Measurements from ENCODE around the gene SIRT2.

DNA sequence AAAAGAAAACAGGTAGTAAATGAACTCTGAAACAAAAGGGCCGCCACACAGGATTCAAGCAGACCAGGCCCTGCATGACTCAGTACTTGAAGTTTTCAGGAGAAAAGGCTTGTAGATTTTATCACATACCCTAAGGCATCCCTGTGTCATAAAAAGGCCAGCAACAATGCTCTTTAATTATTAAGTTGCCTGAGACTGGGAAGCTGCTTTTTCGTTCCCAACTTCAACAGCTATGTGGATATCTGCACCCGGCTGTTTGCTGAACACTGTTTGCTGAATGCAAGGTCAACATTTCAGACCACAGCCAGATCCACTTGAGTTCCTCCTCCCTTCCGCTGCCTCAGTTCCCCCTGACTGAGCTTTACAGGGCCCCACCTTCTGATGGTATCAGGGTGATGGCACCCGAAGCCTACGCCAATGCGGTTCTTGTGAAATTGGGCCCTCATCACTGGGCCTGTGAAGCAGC lies 61.7 kb downstream of the SIRT2 start:
- TF ChIP-seq, protein P1, sequence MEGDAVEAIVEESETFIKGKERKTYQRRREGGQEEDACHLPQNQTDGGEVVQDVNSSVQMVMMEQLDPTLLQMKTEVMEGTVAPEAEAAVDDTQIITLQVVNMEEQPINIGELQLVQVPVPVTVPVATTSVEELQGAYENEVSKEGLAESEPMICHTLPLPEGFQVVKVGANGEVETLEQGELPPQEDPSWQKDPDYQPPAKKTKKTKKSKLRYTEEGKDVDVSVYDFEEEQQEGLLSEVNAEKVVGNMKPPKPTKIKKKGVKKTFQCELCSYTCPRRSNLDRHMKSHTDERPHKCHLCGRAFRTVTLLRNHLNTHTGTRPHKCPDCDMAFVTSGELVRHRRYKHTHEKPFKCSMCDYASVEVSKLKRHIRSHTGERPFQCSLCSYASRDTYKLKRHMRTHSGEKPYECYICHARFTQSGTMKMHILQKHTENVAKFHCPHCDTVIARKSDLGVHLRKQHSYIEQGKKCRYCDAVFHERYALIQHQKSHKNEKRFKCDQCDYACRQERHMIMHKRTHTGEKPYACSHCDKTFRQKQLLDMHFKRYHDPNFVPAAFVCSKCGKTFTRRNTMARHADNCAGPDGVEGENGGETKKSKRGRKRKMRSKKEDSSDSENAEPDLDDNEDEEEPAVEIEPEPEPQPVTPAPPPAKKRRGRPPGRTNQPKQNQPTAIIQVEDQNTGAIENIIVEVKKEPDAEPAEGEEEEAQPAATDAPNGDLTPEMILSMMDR (IDR thresholded peaks at IDR 0.05 in 2 of 3, conservative IDR thresholded peaks at IDR 0.05 in 1 of 3; ENCODE audit: borderline replicate concordance in 1 of 3, insufficient read depth in 1 of 3, low read depth in 2 of 3, low read length in 2 of 3): no peak
- TF ChIP-seq POLR2A (IDR thresholded peaks at IDR 0.05; ENCODE audit: borderline replicate concordance, extremely low read depth, insufficient read depth, insufficient read length) (no peak), RAD21 (IDR thresholded peaks at IDR 0.05; ENCODE audit: low read depth) (no peak), POLR2AphosphoS5 (IDR thresholded peaks at IDR 0.05; ENCODE audit: low read depth, low read length) (no peak), EZH2phosphoT487 (IDR thresholded peaks at IDR 0.05; ENCODE audit: borderline replicate concordance) (no peak), EZH2 (IDR thresholded peaks at IDR 0.05) (no peak), SRF (IDR thresholded peaks at IDR 0.05; ENCODE audit: low read depth) (no peak), YY1 (IDR thresholded peaks at IDR 0.05; ENCODE audit: extremely low read depth, insufficient replicate concordance, low read depth, low read length) (no peak), EGR1 (IDR thresholded peaks at IDR 0.05; ENCODE audit: low read depth) (no peak), ELF1 (IDR thresholded peaks at IDR 0.05; ENCODE audit: borderline replicate concordance, low read depth) (no peak)
- TF ChIP-seq, protein P2, sequence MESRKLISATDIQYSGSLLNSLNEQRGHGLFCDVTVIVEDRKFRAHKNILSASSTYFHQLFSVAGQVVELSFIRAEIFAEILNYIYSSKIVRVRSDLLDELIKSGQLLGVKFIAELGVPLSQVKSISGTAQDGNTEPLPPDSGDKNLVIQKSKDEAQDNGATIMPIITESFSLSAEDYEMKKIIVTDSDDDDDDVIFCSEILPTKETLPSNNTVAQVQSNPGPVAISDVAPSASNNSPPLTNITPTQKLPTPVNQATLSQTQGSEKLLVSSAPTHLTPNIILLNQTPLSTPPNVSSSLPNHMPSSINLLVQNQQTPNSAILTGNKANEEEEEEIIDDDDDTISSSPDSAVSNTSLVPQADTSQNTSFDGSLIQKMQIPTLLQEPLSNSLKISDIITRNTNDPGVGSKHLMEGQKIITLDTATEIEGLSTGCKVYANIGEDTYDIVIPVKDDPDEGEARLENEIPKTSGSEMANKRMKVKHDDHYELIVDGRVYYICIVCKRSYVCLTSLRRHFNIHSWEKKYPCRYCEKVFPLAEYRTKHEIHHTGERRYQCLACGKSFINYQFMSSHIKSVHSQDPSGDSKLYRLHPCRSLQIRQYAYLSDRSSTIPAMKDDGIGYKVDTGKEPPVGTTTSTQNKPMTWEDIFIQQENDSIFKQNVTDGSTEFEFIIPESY (IDR thresholded peaks at IDR 0.05; ENCODE audit: extremely low read depth, insufficient replicate concordance, low read length): no peak
- TF ChIP-seq, protein P3, sequence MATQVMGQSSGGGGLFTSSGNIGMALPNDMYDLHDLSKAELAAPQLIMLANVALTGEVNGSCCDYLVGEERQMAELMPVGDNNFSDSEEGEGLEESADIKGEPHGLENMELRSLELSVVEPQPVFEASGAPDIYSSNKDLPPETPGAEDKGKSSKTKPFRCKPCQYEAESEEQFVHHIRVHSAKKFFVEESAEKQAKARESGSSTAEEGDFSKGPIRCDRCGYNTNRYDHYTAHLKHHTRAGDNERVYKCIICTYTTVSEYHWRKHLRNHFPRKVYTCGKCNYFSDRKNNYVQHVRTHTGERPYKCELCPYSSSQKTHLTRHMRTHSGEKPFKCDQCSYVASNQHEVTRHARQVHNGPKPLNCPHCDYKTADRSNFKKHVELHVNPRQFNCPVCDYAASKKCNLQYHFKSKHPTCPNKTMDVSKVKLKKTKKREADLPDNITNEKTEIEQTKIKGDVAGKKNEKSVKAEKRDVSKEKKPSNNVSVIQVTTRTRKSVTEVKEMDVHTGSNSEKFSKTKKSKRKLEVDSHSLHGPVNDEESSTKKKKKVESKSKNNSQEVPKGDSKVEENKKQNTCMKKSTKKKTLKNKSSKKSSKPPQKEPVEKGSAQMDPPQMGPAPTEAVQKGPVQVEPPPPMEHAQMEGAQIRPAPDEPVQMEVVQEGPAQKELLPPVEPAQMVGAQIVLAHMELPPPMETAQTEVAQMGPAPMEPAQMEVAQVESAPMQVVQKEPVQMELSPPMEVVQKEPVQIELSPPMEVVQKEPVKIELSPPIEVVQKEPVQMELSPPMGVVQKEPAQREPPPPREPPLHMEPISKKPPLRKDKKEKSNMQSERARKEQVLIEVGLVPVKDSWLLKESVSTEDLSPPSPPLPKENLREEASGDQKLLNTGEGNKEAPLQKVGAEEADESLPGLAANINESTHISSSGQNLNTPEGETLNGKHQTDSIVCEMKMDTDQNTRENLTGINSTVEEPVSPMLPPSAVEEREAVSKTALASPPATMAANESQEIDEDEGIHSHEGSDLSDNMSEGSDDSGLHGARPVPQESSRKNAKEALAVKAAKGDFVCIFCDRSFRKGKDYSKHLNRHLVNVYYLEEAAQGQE (IDR thresholded peaks at IDR 0.05; ENCODE audit: low read depth): no peak

Data from HCT116 (cell line).